ENCODE results near the gene BRK1.

- TF ChIP-seq CTCF (IDR thresholded peaks at IDR 0.05; ENCODE audit: insufficient read depth, low read depth, low read length) (no peak), EZH2 (IDR thresholded peaks at IDR 0.05; ENCODE audit: insufficient read depth, low read length) (no peak)
Observed at GRCh38 chr3:10119376-10119775, 3.9 kb downstream of the BRK1 start.
